Frontal cortex (tissue), 4 donors: ENCODE data around the gene CEP85L. TPM values are rescaled to one million over a fixed set of nuclear protein-coding genes. Genes with fewer than 3 reads are reported as not detected.
"Not testable (repeated sequence)": the region's sequence is repeated elsewhere in the genome, so short reads cannot be mapped to it uniquely, and the experiment has no call there.

Experiments used
- DNase-seq, 2 donors: peaks; one replicate each; pipeline ENCODE4 v3.0.0; 2012; ENCODE audit warnings: low spot score in 2 of 2
- FAIRE-seq: peaks from 2 replicates; lab custom pipeline; 2012; peaks lifted over from hg19 to GRCh38; lab: Jason Lieb, UNC
- total RNA-seq: library from RNA; depleted of rRNA; stranded (reverse); fragments of >200 nt; gene quantifications from one replicate; pipeline ENCODE4 v1.2.3, GENCODE V29; 2014
- donor health status: control.
- donor health status: control.
- donor health status: control.

Gene CEP85L
- total RNA-seq, 1 donor from 2014 or later: 42.4 TPM

DNA sequence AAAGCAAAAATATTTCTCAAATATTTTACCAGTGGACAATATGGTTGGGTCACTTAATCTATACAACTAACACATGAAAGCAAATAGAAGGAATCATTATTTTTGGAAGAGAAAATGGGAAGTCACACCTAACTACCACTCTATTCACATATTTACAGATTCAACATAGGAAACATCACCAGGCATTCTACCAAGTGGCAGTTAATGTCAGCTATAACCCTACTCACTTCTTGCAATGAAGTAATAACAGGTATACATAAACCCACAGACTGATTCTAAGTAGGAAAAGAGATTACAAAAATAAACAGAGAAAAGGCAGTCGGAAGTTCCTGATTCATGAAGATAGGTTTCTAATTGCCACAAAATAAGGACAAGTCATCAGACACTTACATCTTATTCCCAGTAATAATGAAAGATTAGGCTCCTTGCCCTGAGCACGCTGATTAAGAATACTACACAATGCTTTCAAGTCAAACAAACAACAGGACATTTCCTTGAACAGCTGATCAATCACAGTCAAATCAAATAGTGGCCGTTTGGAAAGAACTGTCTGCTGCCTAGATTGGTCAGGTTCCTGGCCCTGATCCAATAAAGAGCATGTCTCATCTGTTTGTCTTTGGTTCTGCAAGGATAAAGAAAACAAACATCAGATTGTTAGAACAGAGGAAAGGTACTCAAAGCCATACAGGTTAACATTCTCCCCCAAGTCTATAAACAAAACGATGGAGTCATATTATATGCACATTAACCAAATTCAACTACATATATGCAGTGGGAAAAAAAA lies 182.5 kb downstream of the CEP85L start:
- DNase-seq (no peak), FAIRE-seq (no peak)

DNA sequence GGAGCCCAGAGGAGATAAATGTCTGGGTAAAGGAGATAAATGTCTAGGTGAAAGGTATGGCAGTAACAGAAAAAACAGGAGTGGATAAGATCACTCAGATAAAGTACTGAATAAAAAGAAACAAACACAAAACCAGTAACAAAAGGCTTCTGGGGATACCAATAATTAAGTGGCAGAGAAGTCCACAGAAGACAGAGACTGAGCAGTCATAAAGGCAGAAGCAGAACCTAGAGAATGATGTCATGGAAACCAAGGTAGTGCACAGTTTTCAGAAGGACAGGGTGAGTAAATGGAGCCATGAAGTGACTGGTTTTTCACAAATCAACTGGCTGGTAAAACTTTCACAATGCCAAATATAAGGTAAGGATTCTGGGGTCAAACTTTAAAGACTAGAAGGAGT lies 184.2 kb downstream of the CEP85L start:
- FAIRE-seq (no peak), DNase-seq (no peak)

DNA sequence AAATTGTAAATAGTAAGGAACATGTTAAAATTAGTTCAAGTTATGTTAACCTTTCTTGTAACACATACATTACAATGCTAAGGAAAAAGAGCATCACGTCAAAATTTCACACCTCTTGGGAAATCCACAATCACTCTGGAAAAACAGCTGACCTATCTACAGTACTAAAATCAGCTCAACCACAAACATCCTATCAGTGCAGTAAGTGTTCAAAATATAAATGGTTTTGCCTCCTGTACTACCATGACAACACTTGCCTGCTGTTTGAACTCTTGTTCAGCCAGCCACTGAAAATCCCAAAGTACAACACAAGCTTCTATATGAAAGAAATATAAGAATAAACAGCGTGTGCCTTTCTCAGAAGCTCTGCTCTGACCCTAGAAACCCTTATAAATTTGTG lies 186.8 kb downstream of the CEP85L start:
- FAIRE-seq (no peak), DNase-seq (no peak)

DNA sequence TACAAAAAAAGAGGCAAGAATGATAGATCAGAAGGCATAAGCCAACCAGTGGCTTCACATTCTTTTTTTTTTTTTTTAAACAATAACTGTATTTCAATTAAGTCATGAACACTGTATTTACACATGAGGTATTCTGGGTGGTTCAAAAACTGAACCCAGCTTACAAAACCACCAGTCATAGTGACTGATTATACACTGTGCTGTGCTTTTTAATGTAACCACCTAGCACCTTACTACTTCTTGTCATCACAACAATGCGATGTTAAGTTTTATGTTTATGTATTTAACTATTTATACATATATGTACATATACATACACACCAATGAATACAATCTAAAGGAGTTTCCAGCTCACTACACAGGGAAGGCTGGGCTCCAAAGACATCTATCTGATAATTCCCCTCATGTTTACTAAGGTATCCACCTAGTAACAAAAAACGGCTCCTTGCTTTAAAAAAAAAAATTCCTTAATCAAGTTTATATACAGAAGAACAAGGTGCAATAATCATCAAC lies 190.4 kb downstream of the CEP85L start:
- no peak for DNase-seq

DNA sequence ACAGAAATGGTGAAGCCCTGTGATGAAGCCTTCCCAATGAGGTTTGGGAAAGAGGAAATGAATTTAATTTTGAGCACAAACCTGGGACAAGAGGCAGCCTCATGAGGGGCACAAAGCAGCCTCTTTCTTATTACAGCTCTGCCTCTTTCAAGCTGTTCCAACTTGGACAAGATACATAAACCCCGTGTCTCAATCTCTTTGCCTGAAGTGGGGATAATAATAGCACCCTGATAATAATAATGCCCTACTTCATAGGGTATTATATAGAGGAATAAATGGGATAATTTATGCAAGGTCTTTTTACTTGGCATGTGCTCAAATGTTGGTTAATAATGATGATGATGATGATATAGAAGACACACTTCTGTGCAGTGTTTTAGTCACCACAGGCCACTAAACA lies 194.4 kb downstream of the CEP85L start:
- DNase-seq (no peak), FAIRE-seq (no peak)

More for the DNA sequence above, 190.4 kb downstream of the CEP85L start:
- no peak for FAIRE-seq

DNA sequence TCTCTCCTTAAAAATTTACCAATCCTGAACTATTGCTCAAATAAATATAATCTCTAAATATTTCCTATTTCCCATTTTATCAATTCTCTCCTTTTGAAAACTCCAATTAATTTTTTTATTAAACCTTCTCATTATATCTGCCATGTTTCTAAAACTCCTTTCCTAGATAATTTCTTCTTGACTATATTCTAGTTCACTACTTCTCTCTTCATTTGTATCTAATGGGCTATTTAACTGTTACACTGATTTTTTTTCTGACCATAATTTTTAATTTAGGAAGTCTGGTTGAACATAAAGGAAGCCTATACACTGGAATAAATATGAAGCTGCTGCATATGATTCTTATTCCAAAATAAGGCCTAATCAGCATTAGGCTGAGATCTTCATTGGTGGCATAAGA lies 199.6 kb downstream of the CEP85L start:
- DNase-seq (no peak), FAIRE-seq (no peak)

DNA sequence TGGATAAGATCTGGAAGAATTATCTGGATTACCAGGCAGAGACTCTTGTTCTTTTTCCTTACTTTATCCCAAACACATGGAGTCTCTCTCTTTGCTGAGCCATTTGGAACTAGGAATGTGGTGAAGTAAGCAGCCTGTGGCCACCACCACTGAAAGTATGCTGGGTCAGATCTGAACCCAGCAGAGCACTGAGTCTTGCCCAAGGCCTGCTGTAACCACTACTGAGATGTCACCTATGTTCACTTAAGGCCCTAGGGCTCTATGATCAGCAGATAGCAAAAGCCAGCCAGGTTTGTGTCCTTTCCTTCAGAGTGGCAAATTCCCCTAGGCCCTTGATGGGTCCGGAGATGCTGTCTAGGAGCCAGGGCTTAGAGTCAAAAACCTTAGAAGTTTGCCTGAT lies 206.6 kb downstream of the CEP85L start:
- FAIRE-seq: no peak
- no peak for DNase-seq

DNA sequence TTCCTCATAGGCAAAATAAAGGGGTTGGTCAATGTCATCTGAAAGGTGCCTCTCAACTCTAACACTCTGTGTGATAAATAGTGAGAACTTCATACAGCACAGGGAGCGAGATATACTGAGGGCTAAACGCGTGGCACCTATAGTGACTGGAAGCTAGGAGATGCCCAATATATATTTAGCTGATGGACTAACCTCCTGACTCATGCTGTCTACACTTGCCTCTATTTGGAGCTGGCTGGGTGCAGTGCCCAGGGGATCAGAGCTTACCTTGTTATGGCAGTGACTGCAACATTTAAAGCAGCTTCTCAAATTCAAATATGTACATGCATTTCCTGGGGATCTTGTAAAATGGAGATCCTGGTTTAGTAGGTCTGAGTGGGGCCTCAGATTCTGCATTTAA lies 214.9 kb downstream of the CEP85L start:
- DNase-seq (no peak), FAIRE-seq (no peak)

DNA sequence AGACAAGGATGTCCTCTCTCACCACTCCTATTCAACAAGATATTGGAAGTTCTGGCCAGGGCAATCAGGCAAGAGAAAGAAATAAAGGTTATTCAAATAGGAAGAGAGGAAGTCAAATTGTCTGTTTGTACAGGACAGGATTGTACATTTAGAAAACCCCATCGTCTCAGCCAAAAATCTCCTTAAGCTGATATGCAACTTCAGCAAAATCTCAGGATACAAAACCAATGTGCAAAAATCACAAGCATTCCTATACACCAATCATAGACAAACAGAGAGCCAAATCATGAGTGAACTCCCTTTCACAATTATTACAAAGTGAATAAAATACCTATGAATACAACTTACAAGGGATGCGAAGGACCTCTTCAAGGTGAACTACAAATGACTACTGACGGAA lies 217.2 kb downstream of the CEP85L start:
- FAIRE-seq, DNase-seq: not testable (repeated sequence)

DNA sequence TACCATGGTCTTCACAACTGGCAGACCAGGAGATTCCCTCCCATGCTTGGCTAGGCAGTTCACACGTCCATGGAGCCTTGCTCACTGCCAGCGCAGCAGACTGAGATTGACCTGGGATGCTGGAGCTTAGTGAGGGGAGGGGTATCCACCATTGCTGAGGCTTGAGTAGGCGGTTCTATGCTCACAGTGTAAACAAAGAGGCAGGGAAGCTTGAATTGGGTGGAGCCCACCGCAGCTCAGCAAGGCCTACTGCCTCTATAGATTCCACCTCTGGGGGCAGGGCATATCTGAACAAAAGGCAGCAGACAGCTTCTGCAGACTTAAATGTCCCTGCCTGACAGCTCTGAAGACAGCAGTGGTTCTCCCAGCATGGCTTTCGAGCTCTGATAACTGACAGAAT lies 230.1 kb downstream of the CEP85L start:
- FAIRE-seq, DNase-seq: not testable (repeated sequence)

DNA sequence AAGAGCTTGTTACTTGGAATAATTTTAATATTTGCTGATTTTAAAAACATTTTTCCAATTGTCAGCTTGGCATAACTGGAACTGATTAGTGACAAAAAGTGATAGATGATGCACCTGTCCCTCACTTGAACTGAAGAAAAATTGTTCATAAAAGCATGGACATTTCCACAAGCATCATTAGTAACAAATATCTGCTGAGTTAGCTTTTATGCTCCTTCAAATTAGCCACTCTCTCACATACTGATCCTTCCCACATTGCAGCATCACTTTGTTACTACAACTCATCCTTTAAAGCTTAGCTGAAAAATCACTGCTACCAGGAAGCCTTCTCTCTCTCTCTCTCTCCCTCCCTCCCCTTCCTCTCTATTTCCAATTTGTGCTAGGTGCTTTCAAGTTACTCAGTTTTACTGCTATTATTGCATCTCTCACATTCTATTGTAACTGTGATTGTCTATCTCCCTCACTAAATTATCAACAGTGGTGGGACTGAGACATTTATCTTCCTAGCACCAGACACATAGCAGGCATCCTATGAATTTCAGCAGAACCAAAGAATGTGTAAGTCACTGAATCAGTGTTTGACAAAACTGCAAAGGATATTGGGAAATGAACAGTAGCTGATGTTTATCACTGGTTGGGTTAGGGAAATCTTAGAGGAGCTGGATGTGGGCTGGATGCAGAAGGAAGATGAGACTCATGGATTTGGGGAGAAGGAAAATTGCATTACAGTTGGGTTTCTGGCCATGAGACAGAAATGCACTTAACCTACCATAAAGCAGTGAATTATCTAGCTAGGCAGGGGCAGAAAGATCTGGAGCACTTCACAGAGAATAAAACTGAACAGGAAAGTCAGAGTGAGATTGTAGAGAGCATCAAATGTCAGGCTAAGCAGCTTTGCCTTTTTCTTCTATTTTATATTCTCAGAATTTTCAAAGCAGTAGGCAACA lies 231.7 kb downstream of the CEP85L start:
- DNase-seq (no peak), FAIRE-seq (no peak)

Other genes with a start within 250 kb of the CEP85L start
- gene PLN, start 103.3 kb downstream of the CEP85L start, total RNA-seq: 0.82 TPM
- gene ASF1A, start 242.6 kb upstream of the CEP85L start, total RNA-seq: 40.4 TPM